Measurements from ENCODE around the gene MTERF2. TPM values are rescaled to one million over a fixed set of nuclear protein-coding genes. Genes with fewer than 3 reads are reported as not detected.
A peak's percentile ranks its signal among the peaks of the same experiment; 100 is the strongest.

The MTERF2 gene
- total and polyA plus RNA-seq, 2 donors (not counting 3 experiments of a cell fraction or from before 2014, with no cell fraction given) = 3.4 to 9.6 TPM

GRCh38 chr12:106994579-106995220 lies 7.8 kb upstream of the MTERF2 start:
- ChIA-PET CTCF (no interaction called here), POLR2A (no interaction called here)
- Histone ChIP-seq H3K4me3 (replicated peaks in 1 of 3; ENCODE audit: insufficient read depth in 1 of 3, low read depth in 1 of 3, low read length in 3 of 3) (no peak overlapping the region), H3K9me3 (replicated peaks; ENCODE audit: control insufficient read depth, insufficient read depth, low read length) (no peaks in the 10 kb centered on the region), H2AFZ (ENCODE audit: low read depth, low read length) (no peak overlapping the region), H3K27me3 (ENCODE audit: control insufficient read depth in 2 of 2, insufficient read depth in 2 of 2, low read length in 2 of 2) (no peaks in the 10 kb centered on the region), H3K9ac (replicated peaks; ENCODE audit: extremely low read depth, insufficient read depth, low read length) (no peak overlapping the region), H3K4me1 (ENCODE audit: control insufficient read depth, extremely low read depth, insufficient read depth, low read length) (no peaks in the 10 kb centered on the region), H3K79me2 (ENCODE audit: control insufficient read depth, insufficient read depth, low read length) (no peaks in the 10 kb centered on the region), H3K9me1 (replicated peaks; ENCODE audit: control insufficient read depth, extremely low read depth, insufficient read depth, low read length) (no peaks in the 10 kb centered on the region), H3K36me3 (ENCODE audit: control insufficient read depth in 2 of 2, extremely low read depth in 1 of 2, insufficient read depth in 2 of 2, low read length in 2 of 2) (peaks cover 0 to 2% of the 10 kb centered on the region in 2 experiments), H3K4me2 (ENCODE audit: insufficient read depth, low read length) (no peak overlapping the region), H4K20me1 (replicated peaks; ENCODE audit: control insufficient read depth, extremely low read depth, insufficient read depth, low read length) (no peaks in the 10 kb centered on the region), H3K27ac (ENCODE audit: insufficient read depth, low read depth, low read length) (no peak overlapping the region)
- BruUV-seq (replicated peaks) = no TSS peak
- FAIRE-seq = no peak
- dilution Hi-C loops (cut with MboI; ENCODE audit: extremely low pct_ligation_motif_present, low sequenced_read_pairs) = no loop called here
- intact Hi-C loops (cut with micrococcal nuclease) = no loop called here
- TF ChIP-seq FOS (IDR thresholded peaks at IDR 0.05; ENCODE audit: borderline replicate concordance, insufficient read depth, low read length) (no peak), EZH2 (IDR thresholded peaks at IDR 0.05; ENCODE audit: borderline replicate concordance, low read depth, low read length, severe bottlenecking) (no peak), MYC (IDR thresholded peaks at IDR 0.05; ENCODE audit: low read depth, low read length) (no peak), POLR2A (IDR thresholded peaks at IDR 0.05; ENCODE audit: low read depth, low read length) (no peak), JUN (IDR thresholded peaks at IDR 0.05; ENCODE audit: borderline replicate concordance, insufficient read depth, insufficient read length, low read depth) (no peak), POLR2AphosphoS5 (IDR thresholded peaks at IDR 0.05; ENCODE audit: insufficient read depth, low read depth, low read length) (no peak), MAX (IDR thresholded peaks at IDR 0.05; ENCODE audit: insufficient read depth, insufficient read length) (no peak)
- DNase-seq (ENCODE audit: low read depth, low spot score) = no peak

- dilution Hi-C loops (cut with MboI; ENCODE audit: extremely low pct_ligation_motif_present, low sequenced_read_pairs) (no loop called here), intact Hi-C loops (cut with micrococcal nuclease) (loop anchor here (1.0 to 2.0 kb wide), 4 partner anchors 9 to 104 kb away; partner anchors contain the start of gene TMEM263)
- no peak overlapping the region for H3K4me3 ChIP-seq (replicated peaks in 1 of 3; ENCODE audit: insufficient read depth in 1 of 3, low read depth in 1 of 3, low read length in 3 of 3)
- no peak overlapping the region for H3K9ac ChIP-seq (replicated peaks; ENCODE audit: extremely low read depth, insufficient read depth, low read length)
- ChIA-PET POLR2A (interaction anchor here (0.6 to 2.7 kb wide), 2 partner anchors 32 to 99 kb away, joined by 4 to 21 read pairs; partner anchors contain the start of gene TMEM263), CTCF (interaction anchor here (1.1 to 2.5 kb wide), 5 partner anchors 10 to 70 kb away, joined by 3 to 8 read pairs (median 7); partner anchors contain the start of gene TMEM263)
- no peaks in the 10 kb centered on the region for H4K20me1 ChIP-seq (replicated peaks; ENCODE audit: control insufficient read depth, extremely low read depth, insufficient read depth, low read length)
- no peak for FAIRE-seq
- no TSS peak for BruUV-seq (replicated peaks)
- peaks cover 16% of the 10 kb centered on the region for H3K4me1 ChIP-seq (ENCODE audit: control insufficient read depth, extremely low read depth, insufficient read depth, low read length)
- H3K36me3 ChIP-seq (ENCODE audit: control insufficient read depth in 2 of 2, extremely low read depth in 1 of 2, insufficient read depth in 2 of 2, low read length in 2 of 2) = peaks cover 0 to 2% of the 10 kb centered on the region in 2 experiments
- H3K9me1 ChIP-seq (replicated peaks; ENCODE audit: control insufficient read depth, extremely low read depth, insufficient read depth, low read length) = no peaks in the 10 kb centered on the region
- H3K9me3 ChIP-seq (replicated peaks; ENCODE audit: control insufficient read depth, insufficient read depth, low read length) = no peaks in the 10 kb centered on the region
- H3K4me2 ChIP-seq (ENCODE audit: insufficient read depth, low read length) = peak overlapping the region; percentile 82
- no peak overlapping the region for H3K27ac ChIP-seq (ENCODE audit: insufficient read depth, low read depth, low read length)
- no peak overlapping the region for H2AFZ ChIP-seq (ENCODE audit: low read depth, low read length)
- H3K79me2 ChIP-seq (ENCODE audit: control insufficient read depth, insufficient read depth, low read length) = no peaks in the 10 kb centered on the region
- TF ChIP-seq POLR2AphosphoS5 (IDR thresholded peaks at IDR 0.05; ENCODE audit: insufficient read depth, low read depth, low read length) (no peak), GATA2 (IDR thresholded peaks at IDR 0.05; ENCODE audit: insufficient read depth, insufficient read length, low read depth, low read length) (no peak), MAX (IDR thresholded peaks at IDR 0.05; ENCODE audit: insufficient read depth, insufficient read length) (no peak), JUN (IDR thresholded peaks at IDR 0.05; ENCODE audit: borderline replicate concordance, insufficient read depth, insufficient read length, low read depth) (no peak), CTCF (IDR thresholded peaks at IDR 0.05; ENCODE audit: extremely low read depth in 1 of 2, insufficient read depth in 1 of 2, low read depth in 1 of 2, low read length in 2 of 2) (no peak), EZH2 (IDR thresholded peaks at IDR 0.05; ENCODE audit: borderline replicate concordance, low read depth, low read length, severe bottlenecking) (no peak), FOS (IDR thresholded peaks at IDR 0.05; ENCODE audit: borderline replicate concordance, insufficient read depth, low read length) (no peak), POLR2A (IDR thresholded peaks at IDR 0.05; ENCODE audit: low read depth, low read length) (no peak), MYC (IDR thresholded peaks at IDR 0.05; ENCODE audit: low read depth, low read length) (no peak)
- DNase-seq (ENCODE audit: low read depth, low spot score) = no peak
- H3K27me3 ChIP-seq (ENCODE audit: control insufficient read depth in 2 of 2, insufficient read depth in 2 of 2, low read length in 2 of 2) = no peaks in the 10 kb centered on the region
Observed at GRCh38 chr12:106987846-106988245, 900 bp upstream of the MTERF2 start.
